K562 (cell line): Measurements from ENCODE around the gene CYP2W1. TPM values are rescaled to one million over a fixed set of nuclear protein-coding genes. Genes with fewer than 3 reads are reported as not detected.

Experiments
- CHD2 ChIP-seq: IDR thresholded peaks from 2 replicates; pipeline ENCODE4 v1.6.1; 2011; ENCODE audit warnings: low read depth, low read length
- GABPA ChIP-seq: fragments of 200-800 bp; sonication (Bioruptor generic); conservative IDR thresholded peaks from 2 replicates; pipeline ENCODE4 v1.6.1; 2016; ENCODE audit warnings: low read depth, missing genetic modification characterization, missing compliant biosample characterization
- GTF2E2 ChIP-seq: fragments of 200-800 bp; sonication (Bioruptor generic); IDR thresholded peaks from 2 replicates; pipeline ENCODE4 v1.6.1; 2016; ENCODE audit warnings: missing genetic modification characterization, missing compliant biosample characterization
- JUND ChIP-seq, 2 experiments: IDR thresholded peaks; 2 replicates in 1 of 2; 3 replicates in 1 of 2; pipeline ENCODE4 v1.6.1; 2011; ENCODE audit warnings: borderline replicate concordance in 2 of 2, low read depth in 2 of 2, low read length in 2 of 2, improper control_type of control experiment in 1 of 2, missing biosample characterization in 1 of 2, missing genetic modification characterization in 1 of 2, missing genetic modification reagents in 1 of 2
- STAT5B ChIP-seq: fragments of 250-450 bp; sonication (Bioruptor Pico); IDR thresholded peaks from 2 replicates; pipeline ENCODE4 v1.8.0; 2021; ENCODE audit warnings: mild to moderate bottlenecking, inconsistent platforms
- ZBTB5 ChIP-seq: fragments of 450-650 bp; IDR thresholded peaks from 2 replicates; pipeline ENCODE4 v1.6.1; 2017; ENCODE audit warnings: antibody characterized with exemption
- ZNF146 ChIP-seq: IDR thresholded peaks from one replicate; pipeline ENCODE4 v1.6.1; 2018; ENCODE audit warnings: missing compliant biosample characterization; ENCODE audit not compliant: unreplicated experiment
- polyA plus RNA-seq, 8 experiments: library from polyadenylated mRNA; depleted of rRNA in 4 of 8; stranded (reverse) in 5 of 8; unstranded in 3 of 8; fragments of >200 nt; fragmentation: Nextera tagmentation in 2 of 8; fragmentation: Illumina TruSeq in 1 of 8; extraction: Ambion mirVana in 2 of 8; extraction: Trizol in 1 of 8; gene quantifications; 2 replicates each; pipeline versions ENCODE4 v1.2.1 to v1.2.3, GENCODE V29; 2011 to 2014; ENCODE audit warnings: inconsistent platforms in 1 of 8, missing spikeins in 1 of 8
- total RNA-seq, 7 experiments: library from RNA; depleted of rRNA in 6 of 7; stranded (reverse); fragments of >200 nt in 6 of 7; fragmentation: Illumina TruSeq in 2 of 7; extraction: Trizol in 2 of 7; gene quantifications; 2 replicates each; pipeline versions ENCODE4 v1.2.1 to v1.2.3, GENCODE V29; 2011 to 2021; ENCODE audit warnings: low replicate concordance in 1 of 7
- TF ChIP-seq, protein P1 (sequence below): fragments of 450-650 bp; IDR thresholded peaks from 2 replicates; pipeline ENCODE4 v1.6.1; 2016
- TF ChIP-seq, protein P2 (sequence below): sonication (generic); formaldehyde crosslinking; IDR thresholded peaks from 2 replicates; pipeline ENCODE4 v1.8.1; 2022; ENCODE audit warnings: missing genetic modification reagents
- TF ChIP-seq, protein P3 (sequence below): sonication (generic); formaldehyde crosslinking; IDR thresholded peaks from 2 replicates; pipeline ENCODE4 v1.9.0; 2022; ENCODE audit warnings: mild to moderate bottlenecking, missing genetic modification reagents

CYP2W1 gene
- total and polyA plus RNA-seq, 9 of the 15 experiments (the other 6 are each of a cell fraction or from before 2014, with no cell fraction given), result not detected

GRCh38 chr7:947391-948210, 35.4 kb upstream of the CYP2W1 start (continued):
- TF ChIP-seq, protein P1, sequence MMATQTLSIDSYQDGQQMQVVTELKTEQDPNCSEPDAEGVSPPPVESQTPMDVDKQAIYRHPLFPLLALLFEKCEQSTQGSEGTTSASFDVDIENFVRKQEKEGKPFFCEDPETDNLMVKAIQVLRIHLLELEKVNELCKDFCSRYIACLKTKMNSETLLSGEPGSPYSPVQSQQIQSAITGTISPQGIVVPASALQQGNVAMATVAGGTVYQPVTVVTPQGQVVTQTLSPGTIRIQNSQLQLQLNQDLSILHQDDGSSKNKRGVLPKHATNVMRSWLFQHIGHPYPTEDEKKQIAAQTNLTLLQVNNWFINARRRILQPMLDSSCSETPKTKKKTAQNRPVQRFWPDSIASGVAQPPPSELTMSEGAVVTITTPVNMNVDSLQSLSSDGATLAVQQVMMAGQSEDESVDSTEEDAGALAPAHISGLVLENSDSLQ, result no peak
- no peak for TF ChIP-seq GTF2E2 (tag)
- no peak for TF ChIP-seq ZBTB5
- no peak for TF ChIP-seq STAT5B (CRISPR knock-in tag)
- TF ChIP-seq CHD2, result no peak
- TF ChIP-seq GABPA (tag), result no peak
- no peak for TF ChIP-seq JUND (IDR thresholded peaks at IDR 0.05; ENCODE audit: borderline replicate concordance, low read depth, low read length)
- no peak for TF ChIP-seq JUND (tag; IDR thresholded peaks at IDR 0.05; ENCODE audit: borderline replicate concordance, low read depth, low read length)
- no peak for TF ChIP-seq ZNF146 (CRISPR knock-in tag)
- TF ChIP-seq, protein P2, sequence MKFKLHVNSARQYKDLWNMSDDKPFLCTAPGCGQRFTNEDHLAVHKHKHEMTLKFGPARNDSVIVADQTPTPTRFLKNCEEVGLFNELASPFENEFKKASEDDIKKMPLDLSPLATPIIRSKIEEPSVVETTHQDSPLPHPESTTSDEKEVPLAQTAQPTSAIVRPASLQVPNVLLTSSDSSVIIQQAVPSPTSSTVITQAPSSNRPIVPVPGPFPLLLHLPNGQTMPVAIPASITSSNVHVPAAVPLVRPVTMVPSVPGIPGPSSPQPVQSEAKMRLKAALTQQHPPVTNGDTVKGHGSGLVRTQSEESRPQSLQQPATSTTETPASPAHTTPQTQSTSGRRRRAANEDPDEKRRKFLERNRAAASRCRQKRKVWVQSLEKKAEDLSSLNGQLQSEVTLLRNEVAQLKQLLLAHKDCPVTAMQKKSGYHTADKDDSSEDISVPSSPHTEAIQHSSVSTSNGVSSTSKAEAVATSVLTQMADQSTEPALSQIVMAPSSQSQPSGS (CRISPR knock-in tag), result no peak
- TF ChIP-seq, protein P3, sequence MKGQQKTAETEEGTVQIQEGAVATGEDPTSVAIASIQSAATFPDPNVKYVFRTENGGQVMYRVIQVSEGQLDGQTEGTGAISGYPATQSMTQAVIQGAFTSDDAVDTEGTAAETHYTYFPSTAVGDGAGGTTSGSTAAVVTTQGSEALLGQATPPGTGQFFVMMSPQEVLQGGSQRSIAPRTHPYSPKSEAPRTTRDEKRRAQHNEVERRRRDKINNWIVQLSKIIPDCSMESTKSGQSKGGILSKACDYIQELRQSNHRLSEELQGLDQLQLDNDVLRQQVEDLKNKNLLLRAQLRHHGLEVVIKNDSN (CRISPR knock-in tag), result no peak
